Activated CD4-positive, alpha-beta T cell treated with anti-CD3 and anti-CD28 coated beads, Interleukin-2, amount 50 U/mL, for 16 hours (primary cell): ENCODE measurements around the gene PER3.

Source experiments
- DNase-seq: peaks from one replicate; pipeline ENCODE4 v3.0.0-alpha.2; 2020

PER3 gene

GRCh38 chr1:7783826-7784491, at the start of gene PER3:
Gene PER3 (plus strand): TSS chr1:7784291. CDS start chr1:7784878, 587 bp downstream.
- DNase-seq = peak; percentile 89

- no peak for DNase-seq
These were observed 46.0 kb upstream of the PER3 start for GRCh38 chr1:7738044-7738443.

- DNase-seq = no peak
These were observed 40.7 kb upstream of the PER3 start for GRCh38 chr1:7743346-7743745.

GRCh38 chr1:7744882-7745281, 39.2 kb upstream of the PER3 start:
- no peak for DNase-seq

- DNase-seq = no peak
These were observed 38.3 kb upstream of the PER3 start for GRCh38 chr1:7745783-7746182.

- DNase-seq = no peak
These were observed 36.5 kb upstream of the PER3 start for GRCh38 chr1:7747605-7748004.

GRCh38 chr1:7749126-7749525, 35.0 kb upstream of the PER3 start:
- DNase-seq = no peak

GRCh38 chr1:7751174-7751573, 32.9 kb upstream of the PER3 start:
- no peak for DNase-seq

- peak; percentile 34 for DNase-seq
These were observed 31.3 kb upstream of the PER3 start for GRCh38 chr1:7752512-7753417.

GRCh38 chr1:7753641-7754040, 30.4 kb upstream of the PER3 start:
- DNase-seq = no peak

GRCh38 chr1:7754234-7754633, 29.9 kb upstream of the PER3 start:
- no peak for DNase-seq

GRCh38 chr1:7755448-7755847, 28.6 kb upstream of the PER3 start:
- DNase-seq = no peak

GRCh38 chr1:7760245-7760644, 23.8 kb upstream of the PER3 start:
- DNase-seq = no peak

GRCh38 chr1:7761103-7761502, 23.0 kb upstream of the PER3 start:
- DNase-seq = no peak

- DNase-seq = no peak
These were observed 16.9 kb upstream of the PER3 start for GRCh38 chr1:7767176-7767575.

- DNase-seq = no peak
These were observed 15.5 kb upstream of the PER3 start for GRCh38 chr1:7768583-7768982.

- DNase-seq = no peak
These were observed 14.2 kb upstream of the PER3 start for GRCh38 chr1:7769673-7770412.

GRCh38 chr1:7770669-7770996, 13.5 kb upstream of the PER3 start:
- DNase-seq = no peak

- peak; percentile 90 for DNase-seq
These were observed 12.9 kb upstream of the PER3 start, which contains the start of gene VAMP3 for GRCh38 chr1:7770997-7771822. Gene VAMP3 (plus strand): TSS chr1:7771296. CDS start chr1:7771384, 88 bp downstream.

- no peak for DNase-seq
These were observed 12.2 kb upstream of the PER3 start for GRCh38 chr1:7771823-7772299.

GRCh38 chr1:7777591-7777990, 6.5 kb upstream of the PER3 start:
- DNase-seq = no peak

- no peak for DNase-seq
These were observed 5.9 kb upstream of the PER3 start for GRCh38 chr1:7778133-7778628.
